K562 (cell line): ENCODE measurements around the gene KNL1. TPM values are rescaled to one million over a fixed set of nuclear protein-coding genes. Genes with fewer than 3 reads are reported as not detected.
A peak's percentile ranks its signal among the peaks of the same experiment; 100 is the strongest.

Source experiments
- BCOR ChIP-seq: fragments of 450-650 bp; IDR thresholded peaks from 2 replicates; pipeline ENCODE4 v1.6.1; 2016
- CHD7 ChIP-seq: fragments of 200-600 bp; sonication (generic); IDR thresholded peaks from one replicate; pipeline ENCODE4 v1.6.1; 2012; ENCODE audit warnings: mild to moderate bottlenecking, low read depth, low read length, inconsistent platforms
- ESRRA ChIP-seq: fragments of 450-650 bp; IDR thresholded peaks from 2 replicates; pipeline ENCODE4 v1.6.1; 2014; ENCODE audit warnings: low read depth, mild to moderate bottlenecking, moderate library complexity, borderline replicate concordance
- HEY1 ChIP-seq: fragments of 250-450 bp; sonication (Bioruptor Pico); IDR thresholded peaks from 2 replicates; pipeline ENCODE4 v1.5.0; 2020; ENCODE audit warnings: mild to moderate bottlenecking, moderate library complexity, borderline replicate concordance
- HSF4 ChIP-seq: fragments of 250-450 bp; sonication (Bioruptor Pico); IDR thresholded peaks from 2 replicates; pipeline ENCODE4 v2.1.2; 2022; ENCODE audit warnings: mild to moderate bottlenecking, moderate library complexity, borderline replicate concordance
- PKNOX1 ChIP-seq: fragments of 450-650 bp; IDR thresholded peaks from 2 replicates; pipeline ENCODE4 v1.6.1; 2016
- POLR2AphosphoS2 ChIP-seq: IDR thresholded peaks from 2 replicates; pipeline ENCODE4 v1.6.1; 2012; ENCODE audit warnings: low read length, improper control_type of control experiment
- POLR2G ChIP-seq: fragments of 200-400 bp; formaldehyde crosslinking; IDR thresholded peaks from 2 replicates; pipeline ENCODE4 v1.6.1; 2017; ENCODE audit warnings: low read depth, mild to moderate bottlenecking, antibody characterized with exemption, low read length, moderate library complexity
- RBM17 ChIP-seq: fragments of 200-400 bp; formaldehyde crosslinking; IDR thresholded peaks from 2 replicates; pipeline ENCODE4 v1.6.1; 2017; ENCODE audit warnings: low read depth, mild to moderate bottlenecking, low read length, borderline replicate concordance
- YBX1 ChIP-seq: fragments of 450-650 bp; IDR thresholded peaks from 2 replicates; pipeline ENCODE4 v1.7.1; 2016; ENCODE audit warnings: mild to moderate bottlenecking
- ZC3H11A ChIP-seq: IDR thresholded peaks from 2 replicates; pipeline ENCODE4 v1.6.1; 2012; ENCODE audit warnings: low read depth, low read length, improper control_type of control experiment
- ZKSCAN3 ChIP-seq: fragments of 250-450 bp; sonication (Bioruptor Pico); IDR thresholded peaks from 2 replicates; pipeline ENCODE4 v1.4.0; 2020
- ZNF253 ChIP-seq: fragments of 250-450 bp; sonication (Bioruptor Pico); conservative IDR thresholded peaks from 2 replicates; pipeline ENCODE4 v1.6.1; 2021; ENCODE audit warnings: mild to moderate bottlenecking
- ZNF280B ChIP-seq: fragments of 250-450 bp; sonication (Bioruptor Pico); IDR thresholded peaks from 2 replicates; pipeline ENCODE4 v1.5.1; 2021; ENCODE audit warnings: mild to moderate bottlenecking
- ZNF311 ChIP-seq: fragments of 250-450 bp; sonication (Bioruptor Pico); IDR thresholded peaks from 2 replicates; pipeline ENCODE4 v1.4.0; 2020; ENCODE audit warnings: mild to moderate bottlenecking, moderate library complexity
- polyA plus RNA-seq, 8 experiments: library from polyadenylated mRNA; depleted of rRNA in 4 of 8; stranded (reverse) in 5 of 8; unstranded in 3 of 8; fragments of >200 nt; fragmentation: Nextera tagmentation in 2 of 8; fragmentation: Illumina TruSeq in 1 of 8; extraction: Ambion mirVana in 2 of 8; extraction: Trizol in 1 of 8; gene quantifications; 2 replicates each; pipeline versions ENCODE4 v1.2.1 to v1.2.3, GENCODE V29; 2011 to 2014; ENCODE audit warnings: inconsistent platforms in 1 of 8, missing spikeins in 1 of 8
- total RNA-seq, 7 experiments: library from RNA; depleted of rRNA in 6 of 7; stranded (reverse); fragments of >200 nt in 6 of 7; fragmentation: Illumina TruSeq in 2 of 7; extraction: Trizol in 2 of 7; gene quantifications; 2 replicates each; pipeline versions ENCODE4 v1.2.1 to v1.2.3, GENCODE V29; 2011 to 2021; ENCODE audit warnings: low replicate concordance in 1 of 7

KNL1 gene
- total and polyA plus RNA-seq, 9 of the 15 experiments (the other 6 are each of a cell fraction or from before 2014, with no cell fraction given), result 14.5 to 65.4 (median 34.6) TPM

- TF ChIP-seq CHD7, result no peak
- no peak; the same call in 1 of the 2 replicates for TF ChIP-seq ESRRA
- peak; percentile 58; the same call in 1 of the 2 replicates for TF ChIP-seq POLR2AphosphoS2
- no peak for TF ChIP-seq ZKSCAN3 (CRISPR knock-in tag)
- TF ChIP-seq ZNF280B (CRISPR knock-in tag), result no peak
- TF ChIP-seq PKNOX1, result 0 out of 2 replicates have a peak, but pooled peaks have one; percentile 3
- no peak for TF ChIP-seq HSF4
- TF ChIP-seq ZC3H11A, result no peak
- TF ChIP-seq ZNF311, result no peak
- TF ChIP-seq POLR2G, result peak; percentile 97
- no peak for TF ChIP-seq HEY1
- TF ChIP-seq RBM17, result no peak
- TF ChIP-seq ZNF253 (CRISPR knock-in tag), result no peak
- TF ChIP-seq BCOR, result peak; percentile 61
- TF ChIP-seq YBX1, result no peak
These were observed 100.8 kb downstream of the KNL1 start, which contains the start of gene RAD51 (continued) for GRCh38 chr15:40694688-40695468.
